HL-60 (cell line): ENCODE results near the gene NMNAT1.
A peak's percentile ranks its signal among the peaks of the same experiment; 100 is the strongest.

ENCODE experiments used
- CTCF ChIP-seq: IDR thresholded peaks from one replicate; pipeline ENCODE4 v1.5.1; 2011; ENCODE audit warnings: low read length, control low read depth, inconsistent platforms; ENCODE audit not compliant: insufficient read depth
- GABPA ChIP-seq: IDR thresholded peaks from 2 replicates; pipeline ENCODE4 v1.6.1; 2012; ENCODE audit warnings: low read depth
- POLR2AphosphoS5 ChIP-seq: IDR thresholded peaks from 2 replicates; pipeline ENCODE4 v1.6.1; 2012; ENCODE audit warnings: low read depth
- REST ChIP-seq: IDR thresholded peaks from 2 replicates; pipeline ENCODE4 v1.6.1; 2012; ENCODE audit warnings: low read depth; ENCODE audit not compliant: insufficient replicate concordance
- SPI1 ChIP-seq: IDR thresholded peaks from 2 replicates; pipeline ENCODE4 v1.6.1; 2012; ENCODE audit warnings: low read depth, mild to moderate bottlenecking, borderline replicate concordance

DNA sequence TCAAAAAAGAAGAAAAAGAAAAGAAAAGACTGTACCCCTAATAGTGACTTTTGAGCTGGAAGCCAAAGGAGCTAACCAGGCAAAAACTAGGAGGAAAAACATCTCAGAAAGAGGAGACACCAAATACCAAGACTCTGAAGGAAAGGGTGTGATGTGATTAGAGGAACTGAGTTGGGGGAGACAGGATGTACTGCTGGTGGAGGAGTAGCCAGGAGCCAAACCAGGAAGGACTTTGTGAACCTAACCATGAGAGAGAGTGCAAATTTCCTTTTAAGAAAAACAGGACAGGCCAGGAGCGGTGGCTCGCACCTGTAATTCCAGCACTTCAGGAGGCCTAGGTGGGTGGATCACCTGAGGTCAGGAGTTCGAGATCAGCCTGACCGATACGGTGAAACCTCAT, 49.6 kb downstream of the NMNAT1 start:
- TF ChIP-seq POLR2AphosphoS5 = no peak
- TF ChIP-seq CTCF = no peak
- no peak for TF ChIP-seq GABPA
- no peak for TF ChIP-seq REST
- peak; percentile 71; the same call in 1 of the 2 replicates for TF ChIP-seq SPI1
